Activated T-cell treated with anti-CD3 and anti-CD28 coated beads, Interleukin-2, amount 50 U/mL, for 24 hours (primary cell): Measurements from ENCODE around the gene CFAP251.

Experiments
- DNase-seq: peaks from one replicate; pipeline ENCODE4 v3.0.0-alpha.2; 2020
- H3K27ac Mint-ChIP-seq: 2 replicates; pipeline ENCODE4 v1.8.0; 2020; ENCODE audit warnings: mild to moderate bottlenecking, mixed read lengths
- H3K27me3 Mint-ChIP-seq: 2 replicates; pipeline ENCODE4 v1.8.0; 2020; ENCODE audit warnings: mixed read lengths
- H3K36me3 Mint-ChIP-seq: 2 replicates; pipeline ENCODE4 v1.8.0; 2020; ENCODE audit warnings: low read depth, mixed read lengths
- H3K4me1 Mint-ChIP-seq: 2 replicates; pipeline ENCODE4 v1.8.0; 2020; ENCODE audit warnings: low read depth, mixed read lengths
- H3K4me3 Mint-ChIP-seq: 2 replicates; pipeline ENCODE4 v1.8.0; 2020; ENCODE audit warnings: mild to moderate bottlenecking, moderate library complexity, mixed read lengths
- H3K9me3 Mint-ChIP-seq: 2 replicates; pipeline ENCODE4 v1.8.0; 2020; ENCODE audit warnings: mixed read lengths

CFAP251 gene

GRCh38 chr12:121989276-121990113, 71.1 kb downstream of the CFAP251 start:
- Mint-ChIP-seq H3K36me3 (no peaks in the 10 kb centered on the region), H3K27me3 (no peaks in the 10 kb centered on the region), H3K9me3 (no peaks in the 10 kb centered on the region), H3K27ac (no peak overlapping the region), H3K4me1 (peaks cover 21% of the 10 kb centered on the region), H3K4me3 (no peak overlapping the region)
- DNase-seq = no peak

- Mint-ChIP-seq H3K4me3 (no peak overlapping the region), H3K27me3 (no peaks in the 10 kb centered on the region), H3K36me3 (no peaks in the 10 kb centered on the region), H3K27ac (no peak overlapping the region), H3K9me3 (no peaks in the 10 kb centered on the region), H3K4me1 (peaks cover 21% of the 10 kb centered on the region)
- no peak for DNase-seq
These were observed 71.8 kb downstream of the CFAP251 start for GRCh38 chr12:121990114-121990647.

GRCh38 chr12:121990692-121991603, 72.6 kb downstream of the CFAP251 start:
- Mint-ChIP-seq H3K27ac (peak overlapping the region; percentile 97), H3K36me3 (no peaks in the 10 kb centered on the region), H3K4me1 (peaks cover 21% of the 10 kb centered on the region), H3K4me3 (peak overlapping the region; percentile 68), H3K9me3 (no peaks in the 10 kb centered on the region), H3K27me3 (peaks cover 3% of the 10 kb centered on the region)
- DNase-seq = peak; percentile 42

- Mint-ChIP-seq H3K4me3 (peak overlapping the region; percentile 68), H3K4me1 (peaks cover 21% of the 10 kb centered on the region), H3K9me3 (no peaks in the 10 kb centered on the region), H3K27ac (peak overlapping the region; percentile 97), H3K27me3 (peaks cover 9% of the 10 kb centered on the region), H3K36me3 (no peaks in the 10 kb centered on the region)
- DNase-seq = peak; percentile 74
These were observed 73.9 kb downstream of the CFAP251 start for GRCh38 chr12:121992059-121992879.

- DNase-seq = no peak
- no peak overlapping the region for H3K27ac Mint-ChIP-seq
- H3K4me1 Mint-ChIP-seq = peaks cover 12% of the 10 kb centered on the region
- peaks cover 3% of the 10 kb centered on the region for H3K9me3 Mint-ChIP-seq
- no peaks in the 10 kb centered on the region for H3K36me3 Mint-ChIP-seq
- H3K4me3 Mint-ChIP-seq = no peak overlapping the region
- peaks cover 9% of the 10 kb centered on the region for H3K27me3 Mint-ChIP-seq
These were observed 77.9 kb downstream of the CFAP251 start for GRCh38 chr12:121996050-121996944.

- peaks cover 4% of the 10 kb centered on the region for H3K4me1 Mint-ChIP-seq
- no peak overlapping the region for H3K27ac Mint-ChIP-seq
- no peaks in the 10 kb centered on the region for H3K36me3 Mint-ChIP-seq
- no peak overlapping the region for H3K4me3 Mint-ChIP-seq
- peaks cover 9% of the 10 kb centered on the region for H3K27me3 Mint-ChIP-seq
- no peak for DNase-seq
- H3K9me3 Mint-ChIP-seq = peaks cover 3% of the 10 kb centered on the region
These were observed 78.7 kb downstream of the CFAP251 start for GRCh38 chr12:121996945-121997612.

GRCh38 chr12:122001466-122002209, 83.2 kb downstream of the CFAP251 start:
- Mint-ChIP-seq H3K27ac (no peak overlapping the region), H3K36me3 (no peaks in the 10 kb centered on the region), H3K4me1 (peaks cover 24% of the 10 kb centered on the region), H3K9me3 (peaks cover 3% of the 10 kb centered on the region), H3K4me3 (no peak overlapping the region), H3K27me3 (peaks cover 18% of the 10 kb centered on the region)
- DNase-seq = no peak

GRCh38 chr12:122003651-122004611, 85.5 kb downstream of the CFAP251 start:
- DNase-seq = no peak
- Mint-ChIP-seq H3K27me3 (peaks cover 15% of the 10 kb centered on the region), H3K27ac (no peak overlapping the region), H3K4me3 (no peak overlapping the region), H3K36me3 (no peaks in the 10 kb centered on the region), H3K9me3 (peaks cover 3% of the 10 kb centered on the region), H3K4me1 (peaks cover 27% of the 10 kb centered on the region)

GRCh38 chr12:122004633-122005071, 86.3 kb downstream of the CFAP251 start:
- H3K9me3 Mint-ChIP-seq = peaks cover 1% of the 10 kb centered on the region
- no peak overlapping the region for H3K4me3 Mint-ChIP-seq
- H3K27me3 Mint-ChIP-seq = peaks cover 15% of the 10 kb centered on the region
- no peak overlapping the region for H3K27ac Mint-ChIP-seq
- H3K36me3 Mint-ChIP-seq = no peaks in the 10 kb centered on the region
- no peak for DNase-seq
- peaks cover 27% of the 10 kb centered on the region for H3K4me1 Mint-ChIP-seq

- H3K4me3 Mint-ChIP-seq = no peak overlapping the region
- no peak for DNase-seq
- H3K9me3 Mint-ChIP-seq = no peaks in the 10 kb centered on the region
- H3K27ac Mint-ChIP-seq = no peak overlapping the region
- peaks cover 27% of the 10 kb centered on the region for H3K4me1 Mint-ChIP-seq
- peaks cover 15% of the 10 kb centered on the region for H3K27me3 Mint-ChIP-seq
- no peaks in the 10 kb centered on the region for H3K36me3 Mint-ChIP-seq
These were observed 86.9 kb downstream of the CFAP251 start for GRCh38 chr12:122005252-122005776.

- Mint-ChIP-seq H3K4me3 (no peak overlapping the region), H3K9me3 (no peaks in the 10 kb centered on the region), H3K36me3 (no peaks in the 10 kb centered on the region), H3K4me1 (peaks cover 27% of the 10 kb centered on the region), H3K27me3 (peaks cover 15% of the 10 kb centered on the region), H3K27ac (no peak overlapping the region)
- peak; percentile 47 for DNase-seq
These were observed 88.0 kb downstream of the CFAP251 start for GRCh38 chr12:122006186-122006926.
